Neural progenitor cell (in vitro differentiated cells): Measurements from ENCODE around the gene SLC13A4.

Source experiments
- CTCF ChIP-seq: fragments of 200-600 bp; sonication (generic); IDR thresholded peaks from 2 replicates; pipeline ENCODE4 v1.5.1; 2017; ENCODE audit warnings: antibody characterized with exemption, mild to moderate bottlenecking
- EZH2 ChIP-seq: fragments of 200-600 bp; sonication (generic); IDR thresholded peaks from 2 replicates; pipeline ENCODE4 v1.6.1; 2017; ENCODE audit warnings: antibody characterized with exemption, mild to moderate bottlenecking, moderate library complexity

- TF ChIP-seq EZH2, result no peak
- no peak for TF ChIP-seq CTCF
Measured at GRCh38 chr7:135731131-135731530, 3.1 kb upstream of the SLC13A4 start.
